ENCODE data around the gene KRTAP17-1. TPM values are rescaled to one million over a fixed set of nuclear protein-coding genes. Genes with fewer than 3 reads are reported as not detected.

The KRTAP17-1 gene
- total RNA-seq, 3 donors from 2014 or later = not detected

- intact Hi-C loops (cut with DNase I; ENCODE audit: low total_unique reads) = no loop called here
- Histone ChIP-seq H3K4me1 (no peaks in the 10 kb centered on the region), H3K36me3 (no peaks in the 10 kb centered on the region), H3K27me3 (no peaks in the 10 kb centered on the region), H3K27ac (no peak within 1 kb of the TSS), H3K4me3 (no peak within 1 kb of the TSS), H3K9me3 (no peaks in the 10 kb centered on the region)
- no peak for DNase-seq (ENCODE audit: low spot score in 2 of 2)
- TF ChIP-seq CTCF (IDR thresholded peaks at IDR 0.05) (no peak), POLR2A (IDR thresholded peaks at IDR 0.05) (no peak), POLR2AphosphoS5 (IDR thresholded peaks at IDR 0.05) (no peak)
Observed at GRCh38 chr17:41265078-41265477, 50.4 kb downstream of the KRTAP17-1 start, which contains the start of gene KRTAP9-6. Gene KRTAP9-6 (plus strand): TSS chr17:41265378. CDS start chr17:41265378, 0 bp downstream.

Other genes with a start within 250 kb of the KRTAP17-1 start
- gene KRTAP2-4, start 249.8 kb downstream of the KRTAP17-1 start, total RNA-seq = not detected
- not detected for gene KRTAP4-7, start 231.6 kb downstream of the KRTAP17-1 start, total RNA-seq
- gene KRTAP4-8, start 217.6 kb downstream of the KRTAP17-1 start, total RNA-seq = not detected
- not detected for gene KRTAP4-16, start 213.5 kb downstream of the KRTAP17-1 start, total RNA-seq
- gene KRTAP4-9, start 210.3 kb downstream of the KRTAP17-1 start, total RNA-seq = not detected
- not detected for gene KRTAP4-11, start 197.3 kb downstream of the KRTAP17-1 start, total RNA-seq
- gene KRTAP4-12, start 191.5 kb downstream of the KRTAP17-1 start, total RNA-seq = not detected
- gene KRTAP4-6, start 175.2 kb downstream of the KRTAP17-1 start, total RNA-seq = not detected
- gene KRTAP4-5, start 165.9 kb downstream of the KRTAP17-1 start, total RNA-seq = not detected
- not detected for gene KRTAP4-4, start 155.0 kb downstream of the KRTAP17-1 start, total RNA-seq
- gene KRTAP4-3, start 147.5 kb downstream of the KRTAP17-1 start, total RNA-seq = not detected
- gene KRTAP4-2, start 137.5 kb downstream of the KRTAP17-1 start, total RNA-seq = not detected
- gene KRTAP4-1, start 130.8 kb downstream of the KRTAP17-1 start, total RNA-seq = not detected
- not detected for gene KRTAP9-1, start 125.8 kb downstream of the KRTAP17-1 start, total RNA-seq
- not detected for gene KRTAP9-2, start 89.1 kb downstream of the KRTAP17-1 start, total RNA-seq
- gene KRTAP9-3, start 83.3 kb downstream of the KRTAP17-1 start, total RNA-seq = not detected
- not detected for gene KRTAP9-8, start 77.7 kb downstream of the KRTAP17-1 start, total RNA-seq
- not detected for gene KRTAP9-4, start 66.0 kb downstream of the KRTAP17-1 start, total RNA-seq
- gene KRTAP9-9, start 60.3 kb downstream of the KRTAP17-1 start, total RNA-seq = not detected
- not detected for gene KRTAP9-6, start 50.3 kb downstream of the KRTAP17-1 start, total RNA-seq
- not detected for gene KRTAP9-7, start 40.0 kb downstream of the KRTAP17-1 start, total RNA-seq
- not detected for gene KRTAP29-1, start 12.9 kb downstream of the KRTAP17-1 start, total RNA-seq
- gene KRTAP16-1, start 6.4 kb downstream of the KRTAP17-1 start, total RNA-seq = not detected
- gene KRT33A, start 35.1 kb upstream of the KRTAP17-1 start, total RNA-seq = not detected
- not detected for gene KRT33B, start 54.1 kb upstream of the KRTAP17-1 start, total RNA-seq
- not detected for gene KRT34, start 66.6 kb upstream of the KRTAP17-1 start, total RNA-seq
- gene KRT31, start 81.9 kb upstream of the KRTAP17-1 start, total RNA-seq = not detected
- not detected for gene KRT37, start 108.9 kb upstream of the KRTAP17-1 start, total RNA-seq
- gene KRT38, start 125.3 kb upstream of the KRTAP17-1 start, total RNA-seq = not detected
- gene KRT32, start 151.7 kb upstream of the KRTAP17-1 start, total RNA-seq = under 1 TPM in 2 of 3 donors, not detected in 1; 0.33 to 0.73 TPM
- not detected for gene KRT35, start 165.4 kb upstream of the KRTAP17-1 start, total RNA-seq
- gene KRT36, start 174.2 kb upstream of the KRTAP17-1 start, total RNA-seq = not detected
- gene KRT13, start 189.9 kb upstream of the KRTAP17-1 start, total RNA-seq = 1 to 10 TPM in 1 of 3 donors, not detected in 2; 1.6 TPM
- gene KRT15, start 203.2 kb upstream of the KRTAP17-1 start, total RNA-seq = 1,000 to 10,000 TPM in 1 of 3 donors, 100 to 1,000 TPM in 1, under 1 TPM in 1; 0.80 to 2,244 (median 331) TPM
- gene KRT19, start 212.6 kb upstream of the KRTAP17-1 start, total RNA-seq = 1,000 to 10,000 TPM in 1 of 3 donors, 100 to 1,000 TPM in 1, 1 to 10 TPM in 1; 6.7 to 1,011 (median 375) TPM

Data from breast epithelium (tissue), 4 donors.